Left ventricle myocardium inferior (tissue), 1 donor: ENCODE measurements around the gene SPRTN. TPM values are rescaled to one million over a fixed set of nuclear protein-coding genes. Genes with fewer than 3 reads are reported as not detected.

Source experiments
- DNase-seq: peaks from one replicate; pipeline ENCODE4 v3.0.0-alpha.2; 2020
- H3K27ac ChIP-seq: fragments of 200-600 bp; replicated peaks from 2 replicates; pipeline ENCODE4 v1.8.0; 2021
- H3K27me3 ChIP-seq: fragments of 200-600 bp; 2 replicates; pipeline ENCODE4 v1.8.0; 2021; ENCODE audit warnings: low read depth
- H3K36me3 ChIP-seq: fragments of 200-600 bp; 2 replicates; pipeline ENCODE4 v1.8.0; 2021
- H3K4me1 ChIP-seq: fragments of 200-600 bp; 2 replicates; pipeline ENCODE4 v1.8.0; 2021
- H3K4me3 ChIP-seq: fragments of 200-600 bp; 2 replicates; pipeline ENCODE4 v1.8.0; 2021; ENCODE audit warnings: mild to moderate bottlenecking, moderate library complexity
- H3K9me3 ChIP-seq: fragments of 200-600 bp; replicated peaks from 2 replicates; pipeline ENCODE4 v1.8.0; 2021
- CTCF ChIP-seq: fragments of 200-600 bp; IDR thresholded peaks from 2 replicates; pipeline ENCODE4 v1.8.0; 2021; ENCODE audit warnings: antibody characterized with exemption, mild to moderate bottlenecking, borderline replicate concordance
- intact Hi-C: fragments of 100-400 bp; cut with micrococcal nuclease; formaldehyde crosslinking; loops from one replicate; pipeline ENCODE4 v1.11.0; 2022
- total RNA-seq: library from RNA; stranded (reverse); fragmentation: NEBNext Ultra II Directional; extraction: Animal tissue kit (Norgen Biotek cat#: 25700); gene quantifications from one replicate; pipeline ENCODE4 v1.2.1, GENCODE V29; 2021
- donor health status: DM: no; HTN: yes; CAD: no; lungs with severe emphysema.

SPRTN gene
- total RNA-seq, 1 donor from 2014 or later = 7.4 TPM

- Histone ChIP-seq H3K4me1 (peaks cover 83% of the 10 kb centered on the region), H3K27me3 (no peaks in the 10 kb centered on the region), H3K36me3 (no peaks in the 10 kb centered on the region), H3K9me3 (no peaks in the 10 kb centered on the region), H3K4me3 (no peak overlapping the region), H3K27ac (no peak overlapping the region)
- intact Hi-C loops = no loop called here
- no peak for DNase-seq
- TF ChIP-seq CTCF = no peak
These were observed 46.8 kb downstream of the SPRTN start for GRCh38 chr1:231384696-231385415.

- Histone ChIP-seq H3K4me3 (no peak overlapping the region), H3K36me3 (no peaks in the 10 kb centered on the region), H3K27me3 (no peaks in the 10 kb centered on the region), H3K4me1 (peaks cover 85% of the 10 kb centered on the region), H3K9me3 (no peaks in the 10 kb centered on the region), H3K27ac (no peak overlapping the region)
- intact Hi-C loops = no loop called here
- no peak for DNase-seq
- no peak for TF ChIP-seq CTCF
These were observed 47.3 kb downstream of the SPRTN start for GRCh38 chr1:231385416-231385748.

- H3K4me1 ChIP-seq = peaks cover 86% of the 10 kb centered on the region
- intact Hi-C loops = no loop called here
- no peak for DNase-seq
- TF ChIP-seq CTCF = no peak
- H3K9me3 ChIP-seq = no peaks in the 10 kb centered on the region
- no peaks in the 10 kb centered on the region for H3K36me3 ChIP-seq
- H3K27me3 ChIP-seq = no peaks in the 10 kb centered on the region
- H3K27ac ChIP-seq = no peak overlapping the region
- H3K4me3 ChIP-seq = no peak overlapping the region
These were observed 48.4 kb downstream of the SPRTN start for GRCh38 chr1:231386466-231386865.

GRCh38 chr1:231387770-231388669 is 49.9 kb downstream of the SPRTN start:
- Histone ChIP-seq H3K27ac (no peak overlapping the region), H3K4me3 (no peak overlapping the region), H3K27me3 (no peaks in the 10 kb centered on the region), H3K9me3 (no peaks in the 10 kb centered on the region), H3K4me1 (peaks cover 80% of the 10 kb centered on the region), H3K36me3 (no peaks in the 10 kb centered on the region)
- intact Hi-C loops = no loop called here
- DNase-seq = no peak
- no peak for TF ChIP-seq CTCF

- DNase-seq = no peak
- Histone ChIP-seq H3K36me3 (no peaks in the 10 kb centered on the region), H3K27me3 (no peaks in the 10 kb centered on the region), H3K4me3 (no peak overlapping the region), H3K9me3 (no peaks in the 10 kb centered on the region), H3K27ac (no peak overlapping the region), H3K4me1 (peaks cover 79% of the 10 kb centered on the region)
- intact Hi-C loops = no loop called here
- no peak for TF ChIP-seq CTCF
These were observed 52.0 kb downstream of the SPRTN start for GRCh38 chr1:231390071-231390470.
